Subcutaneous adipose tissue (tissue), 4 donors: ENCODE data around the gene ANKRD16. TPM values are rescaled to one million over a fixed set of nuclear protein-coding genes. Genes with fewer than 3 reads are reported as not detected.

ENCODE experiments used
- total RNA-seq, 4 donors: library from RNA; depleted of rRNA; stranded (reverse); fragments of >200 nt; gene quantifications; one replicate each; pipeline ENCODE4 v1.1.0, GENCODE V29; 2016
- TF ChIP-seq, protein P1 (sequence below): fragments of 450-650 bp; IDR thresholded peaks from one replicate; pipeline ENCODE4 v1.5.1; 2016; ENCODE audit warnings: low read depth, mild to moderate bottlenecking, control low read depth, antibody characterized with exemption, moderate library complexity

The ANKRD16 gene
- total RNA-seq, 4 donors from 2014 or later, result 2.8 to 11.5 (median 5.8) TPM

DNA sequence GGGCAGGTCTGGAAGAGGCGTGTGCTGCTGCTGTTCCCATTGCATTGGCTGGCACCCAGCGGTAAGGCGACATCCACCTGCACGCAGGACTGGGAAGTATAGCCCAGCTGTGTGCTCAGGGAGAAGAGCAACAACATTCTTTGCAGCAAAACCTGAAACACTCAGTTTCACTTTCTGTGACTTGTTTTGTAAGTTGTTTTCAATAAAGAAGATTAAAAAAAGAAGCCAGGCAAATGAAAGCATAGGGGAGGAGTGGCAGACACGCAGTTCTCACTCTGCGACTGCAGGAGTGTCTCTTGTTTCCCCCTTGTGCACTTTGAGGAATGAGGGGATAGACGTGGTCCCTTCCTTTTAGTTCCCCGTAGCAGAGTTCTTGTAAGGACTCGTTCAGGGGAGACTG, 6.1 kb upstream of the ANKRD16 start:
- TF ChIP-seq, protein P1, sequence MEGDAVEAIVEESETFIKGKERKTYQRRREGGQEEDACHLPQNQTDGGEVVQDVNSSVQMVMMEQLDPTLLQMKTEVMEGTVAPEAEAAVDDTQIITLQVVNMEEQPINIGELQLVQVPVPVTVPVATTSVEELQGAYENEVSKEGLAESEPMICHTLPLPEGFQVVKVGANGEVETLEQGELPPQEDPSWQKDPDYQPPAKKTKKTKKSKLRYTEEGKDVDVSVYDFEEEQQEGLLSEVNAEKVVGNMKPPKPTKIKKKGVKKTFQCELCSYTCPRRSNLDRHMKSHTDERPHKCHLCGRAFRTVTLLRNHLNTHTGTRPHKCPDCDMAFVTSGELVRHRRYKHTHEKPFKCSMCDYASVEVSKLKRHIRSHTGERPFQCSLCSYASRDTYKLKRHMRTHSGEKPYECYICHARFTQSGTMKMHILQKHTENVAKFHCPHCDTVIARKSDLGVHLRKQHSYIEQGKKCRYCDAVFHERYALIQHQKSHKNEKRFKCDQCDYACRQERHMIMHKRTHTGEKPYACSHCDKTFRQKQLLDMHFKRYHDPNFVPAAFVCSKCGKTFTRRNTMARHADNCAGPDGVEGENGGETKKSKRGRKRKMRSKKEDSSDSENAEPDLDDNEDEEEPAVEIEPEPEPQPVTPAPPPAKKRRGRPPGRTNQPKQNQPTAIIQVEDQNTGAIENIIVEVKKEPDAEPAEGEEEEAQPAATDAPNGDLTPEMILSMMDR, result no peak

DNA sequence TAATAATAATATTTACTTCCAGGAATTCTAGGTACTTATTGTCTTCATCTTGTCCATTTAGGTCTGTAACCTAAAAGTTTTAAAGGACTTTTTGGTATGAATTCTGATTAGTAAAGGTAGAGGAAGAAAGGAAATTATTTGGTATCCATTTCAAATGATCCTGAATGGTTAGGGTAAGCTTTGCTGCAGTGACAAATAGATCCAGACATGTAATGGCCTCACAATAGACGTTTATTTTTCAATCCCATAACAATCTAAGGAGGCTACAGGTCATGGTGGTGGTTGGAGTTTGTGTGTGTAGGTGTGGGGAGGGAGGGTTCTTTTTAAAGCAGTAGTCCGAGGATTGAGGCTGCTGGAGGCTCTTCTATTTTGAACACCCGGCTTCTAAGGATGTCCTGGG, 5.7 kb upstream of the ANKRD16 start:
- TF ChIP-seq, protein P1, result no peak

DNA sequence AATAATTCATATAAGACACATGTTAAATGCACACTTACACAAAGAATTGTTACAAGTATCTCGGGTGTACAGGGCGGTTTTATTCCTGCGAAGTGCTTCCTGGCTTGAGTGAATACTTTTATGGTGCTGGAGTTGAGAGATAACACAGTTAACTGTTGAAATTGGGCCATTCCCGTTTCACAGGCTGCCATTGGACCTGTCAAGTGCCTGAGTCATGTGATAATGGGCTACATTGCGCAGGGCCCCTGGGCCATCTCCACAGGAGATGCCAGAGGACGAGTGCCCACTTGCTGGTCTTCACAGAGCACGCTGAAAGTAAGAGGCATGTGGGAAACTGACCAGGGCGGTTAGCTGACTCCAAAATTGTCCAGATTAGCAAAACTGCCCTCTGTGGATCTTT, 5.2 kb upstream of the ANKRD16 start:
- TF ChIP-seq, protein P1, result no peak

DNA sequence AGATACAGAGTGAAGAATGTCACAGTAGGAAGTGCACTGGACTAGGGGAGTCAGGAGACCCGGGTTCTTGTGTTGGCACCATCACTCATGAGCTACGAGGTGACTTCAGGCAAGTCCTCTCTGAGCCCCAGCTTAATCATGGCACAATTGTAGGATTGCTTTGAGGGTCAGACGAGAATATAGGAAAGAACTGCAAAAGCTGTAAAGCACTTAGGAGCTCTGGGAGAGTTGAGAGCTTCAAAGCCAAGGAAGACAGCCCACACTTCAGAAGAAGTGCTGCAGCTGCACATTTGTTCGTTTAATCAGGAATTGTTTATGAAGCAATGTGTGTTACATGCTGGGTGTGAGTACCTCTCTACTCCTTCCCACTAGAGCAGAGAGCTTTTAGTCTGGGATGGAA, 4.7 kb upstream of the ANKRD16 start:
- TF ChIP-seq, protein P1, result no peak

DNA sequence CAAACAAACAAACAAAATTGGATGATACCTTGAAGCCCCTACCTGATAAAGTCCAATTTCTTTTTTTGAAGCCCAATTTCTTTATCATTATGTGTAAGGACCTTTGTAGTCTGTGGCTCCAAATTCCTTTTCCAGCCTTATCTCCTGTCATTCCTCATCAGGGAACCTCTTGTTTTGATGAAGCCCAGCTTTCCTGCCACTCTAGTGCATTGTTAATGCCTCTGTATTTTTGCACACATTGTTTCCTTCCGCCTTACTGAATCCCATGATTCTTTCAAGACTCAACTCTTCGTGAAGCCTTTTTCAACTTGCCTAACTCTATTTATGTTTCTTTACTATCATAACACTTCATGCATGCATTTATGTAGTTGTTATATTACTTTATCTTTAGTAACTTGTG, 3.6 kb upstream of the ANKRD16 start:
- TF ChIP-seq, protein P1, result no peak

DNA sequence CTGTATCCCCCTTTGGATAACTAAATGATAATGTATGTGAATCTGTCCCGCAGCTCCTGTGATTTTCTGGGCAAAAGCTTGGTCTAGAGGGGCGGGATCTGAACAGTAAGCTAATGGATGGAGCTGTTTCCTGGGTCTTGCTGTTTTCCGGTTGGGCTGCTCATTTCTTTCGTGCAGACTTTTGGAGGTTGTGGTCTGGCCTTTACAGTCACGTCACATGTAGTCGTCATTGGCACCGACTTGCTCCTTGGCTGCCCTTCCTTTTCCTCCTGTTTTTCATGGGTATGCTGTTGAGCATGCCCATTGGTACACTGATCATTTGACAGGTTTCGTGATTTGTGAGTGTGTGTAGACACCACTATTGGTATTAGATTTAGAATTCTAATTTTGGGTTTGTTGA, 2.3 kb upstream of the ANKRD16 start:
- TF ChIP-seq, protein P1, result no peak

DNA sequence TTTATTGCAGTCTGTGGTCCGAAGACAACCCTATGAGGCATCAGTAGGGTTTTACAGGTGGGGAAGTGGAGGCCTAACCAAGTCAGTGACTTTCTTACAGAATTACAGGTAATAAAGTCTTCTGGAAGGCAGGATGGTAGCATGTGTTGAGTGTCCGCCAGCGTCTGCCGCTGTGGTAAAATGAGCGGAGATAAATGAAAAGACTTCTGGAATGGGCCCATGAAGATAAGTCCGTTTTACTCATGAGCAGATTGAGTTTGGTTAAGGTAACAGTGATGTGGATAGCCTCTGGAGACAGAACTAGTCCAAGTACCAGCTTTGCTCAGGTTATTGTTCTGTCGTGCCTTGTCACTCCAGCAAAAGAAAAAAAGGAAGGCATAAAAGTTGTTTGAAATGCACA, 1.3 kb upstream of the ANKRD16 start:
- TF ChIP-seq, protein P1, result no peak
